Loucy (cell line): Measurements from ENCODE around the gene MT1A.

Source experiments
- H2AFZ ChIP-seq: fragments of 200-600 bp; sonication (generic); 2 replicates; pipeline ENCODE4 v1.6.0; 2016; ENCODE audit warnings: antibody characterized with exemption, mild to moderate bottlenecking, low read length, moderate library complexity
- H3F3A ChIP-seq: fragments of 200-600 bp; 2 replicates; pipeline ENCODE4 v1.6.0; 2016; ENCODE audit warnings: antibody characterized with exemption, low read depth, mild to moderate bottlenecking
- H3K27me3 ChIP-seq: fragments of 200-600 bp; sonication (generic); 2 replicates; pipeline ENCODE4 v1.6.1; 2014; ENCODE audit warnings: low read length, mild to moderate bottlenecking; ENCODE audit not compliant: insufficient read depth, poor library complexity, severe bottlenecking
- H3K36me3 ChIP-seq: fragments of 200-600 bp; sonication (generic); 2 replicates; pipeline ENCODE4 v1.6.1; 2016; ENCODE audit warnings: low read length; ENCODE audit not compliant: insufficient read depth
- H3K4me1 ChIP-seq: fragments of 200-600 bp; sonication (generic); 2 replicates; pipeline ENCODE4 v1.5.1; 2014; ENCODE audit warnings: low read length, mild to moderate bottlenecking; ENCODE audit not compliant: insufficient read depth, poor library complexity, severe bottlenecking
- H3K4me2 ChIP-seq: fragments of 200-600 bp; sonication (generic); 2 replicates; pipeline ENCODE4 v1.6.0; 2014; ENCODE audit warnings: antibody characterized with exemption, low read length, low read depth, mild to moderate bottlenecking; ENCODE audit not compliant: poor library complexity, severe bottlenecking
- H3K4me3 ChIP-seq: fragments of 200-600 bp; sonication (generic); 2 replicates; pipeline ENCODE4 v1.5.1; 2014; ENCODE audit warnings: low read length, mild to moderate bottlenecking, mixed read lengths; ENCODE audit not compliant: poor library complexity, severe bottlenecking
- H3K79me2 ChIP-seq: fragments of 200-600 bp; sonication (generic); 2 replicates; pipeline ENCODE4 v1.6.1; 2014; ENCODE audit warnings: low read length; ENCODE audit not compliant: insufficient read depth
- H3K9ac ChIP-seq: fragments of 200-600 bp; sonication (generic); 2 replicates; pipeline ENCODE4 v1.6.0; 2014; ENCODE audit warnings: mild to moderate bottlenecking, low read depth, low read length, moderate library complexity; ENCODE audit not compliant: poor library complexity, severe bottlenecking
- H3K9me2 ChIP-seq: fragments of 200-600 bp; sonication (generic); replicated peaks from 2 replicates; pipeline ENCODE4 v1.6.1; 2016; ENCODE audit warnings: low read depth, low read length, mixed read lengths
- H3K9me3 ChIP-seq: fragments of 200-600 bp; sonication (generic); 2 replicates; pipeline ENCODE4 v1.6.1; 2014; ENCODE audit warnings: mild to moderate bottlenecking, antibody characterized with exemption, low read length, low read depth; ENCODE audit not compliant: insufficient read depth
- H4K20me1 ChIP-seq: fragments of 200-600 bp; sonication (generic); 2 replicates; pipeline ENCODE4 v1.6.0; 2014; ENCODE audit warnings: antibody characterized with exemption, low read length, mild to moderate bottlenecking; ENCODE audit not compliant: insufficient read depth, poor library complexity, severe bottlenecking
- CTCF ChIP-seq: fragments of 200-600 bp; sonication (generic); conservative IDR thresholded peaks from 2 replicates; pipeline ENCODE4 v1.5.1; 2014; ENCODE audit warnings: mild to moderate bottlenecking, antibody characterized with exemption, low read length
- EZH2phosphoT487 ChIP-seq: fragments of 200-600 bp; IDR thresholded peaks from 2 replicates; pipeline ENCODE4 v1.6.1; 2018; ENCODE audit warnings: antibody characterized with exemption, mild to moderate bottlenecking, moderate library complexity, borderline replicate concordance

MT1A gene

GRCh38 chr16:56681939-56682702, 43.7 kb downstream of the MT1A start, which contains the start of gene MT1X:
Gene MT1X, plus strand, starts transcription at chr16:56682470. Its CDS starts 71 bp downstream, at chr16:56682541.
- Histone ChIP-seq H4K20me1 (no peaks in the 10 kb centered on the region), H3K9me3 (no peaks in the 10 kb centered on the region), H3K27me3 (no peaks in the 10 kb centered on the region)

GRCh38 chr16:56682703-56683397, 44.4 kb downstream of the MT1A start:
- Histone ChIP-seq H2AFZ (peak overlapping the region; percentile 95), H4K20me1 (no peaks in the 10 kb centered on the region), H3K4me2 (peak overlapping the region; percentile 90), H3K9me3 (no peaks in the 10 kb centered on the region), H3F3A (no peaks in the 10 kb centered on the region), H3K4me1 (peaks cover 10% of the 10 kb centered on the region), H3K36me3 (no peaks in the 10 kb centered on the region), H3K9ac (peak overlapping the region; percentile 88), H3K27me3 (no peaks in the 10 kb centered on the region), H3K79me2 (peaks cover 5% of the 10 kb centered on the region; the same call in 1 of the 2 replicates), H3K4me3 (peak overlapping the region; percentile 79), H3K9me2 (no peaks in the 10 kb centered on the region)
- no peak for TF ChIP-seq EZH2phosphoT487

More at GRCh38 chr16:56681939-56682702, 43.7 kb downstream of the MT1A start, which contains the start of gene MT1X:
- Histone ChIP-seq H3F3A (no peaks in the 10 kb centered on the region), H3K79me2 (peaks cover 5% of the 10 kb centered on the region; the same call in 1 of the 2 replicates), H2AFZ (peak within 1 kb of the TSS; percentile 95), H3K4me2 (peak within 1 kb of the TSS; percentile 90), H3K4me3 (peak within 1 kb of the TSS; percentile 79), H3K36me3 (no peaks in the 10 kb centered on the region), H3K4me1 (peaks cover 10% of the 10 kb centered on the region), H3K9ac (peak within 1 kb of the TSS; percentile 88), H3K9me2 (no peaks in the 10 kb centered on the region)
- TF ChIP-seq CTCF: no peak

GRCh38 chr16:56683424-56684172, 45.1 kb downstream of the MT1A start:
- H3K4me2 ChIP-seq: peak overlapping the region; percentile 90
- no peaks in the 10 kb centered on the region for H3K9me2 ChIP-seq
- peaks cover 5% of the 10 kb centered on the region; the same call in 1 of the 2 replicates for H3K79me2 ChIP-seq
- H2AFZ ChIP-seq: no peak overlapping the region
- H3K4me3 ChIP-seq: peak overlapping the region; percentile 79
- no peaks in the 10 kb centered on the region for H4K20me1 ChIP-seq
- H3K36me3 ChIP-seq: no peaks in the 10 kb centered on the region
- no peaks in the 10 kb centered on the region for H3F3A ChIP-seq
- peak overlapping the region; percentile 88 for H3K9ac ChIP-seq
- H3K9me3 ChIP-seq: no peaks in the 10 kb centered on the region
- H3K4me1 ChIP-seq: peaks cover 10% of the 10 kb centered on the region
- no peak for TF ChIP-seq CTCF
- no peak for TF ChIP-seq EZH2phosphoT487
- H3K27me3 ChIP-seq: no peaks in the 10 kb centered on the region
